OCI-M2 (cell line): Measurements from ENCODE around the gene ZNF891.

Experiments used
- DNase-seq: peaks from one replicate; lab custom pipeline; 2025; ENCODE audit not compliant: unreplicated experiment; lab: John Stamatoyannopoulos, UW

ZNF891 gene

GRCh38 chr12:133063556-133063955, 66.5 kb downstream of the ZNF891 start:
- DNase-seq = no peak

- no peak for DNase-seq
Measured at GRCh38 chr12:133061954-133062353, 68.1 kb downstream of the ZNF891 start.

- no peak for DNase-seq
Measured at GRCh38 chr12:133058203-133059113, 71.6 kb downstream of the ZNF891 start.

- DNase-seq = no peak
Measured at GRCh38 chr12:133057446-133057845, 72.6 kb downstream of the ZNF891 start.
